Measurements from ENCODE around the gene TBL1X.

- no peak for TF ChIP-seq CTCF (IDR thresholded peaks at IDR 0.05; ENCODE audit: insufficient read depth, low read depth, low read length)
- TF ChIP-seq EZH2 (IDR thresholded peaks at IDR 0.05; ENCODE audit: insufficient read depth, low read length) = no peak
Measured at GRCh38 chrX:9606971-9607370, 142.1 kb downstream of the TBL1X start.

Measured in astrocyte (in vitro differentiated cells and primary cell).